Panc1 (cell line): ENCODE measurements around the gene SNX10. TPM values are rescaled to one million over a fixed set of nuclear protein-coding genes. Genes with fewer than 3 reads are reported as not detected.

Experiments
- ATAC-seq: fragments of 200-7000 bp; cut with Tn5 transposase; 2 replicates; pipeline ENCODE4 v1.9.1; 2020; ENCODE audit warnings: mild to moderate bottlenecking, moderate library complexity
- BruUV-seq: library from RNA; stranded (reverse); fragments of 400-500 nt; replicated peaks from 2 replicates; lab custom pipeline; 2021; lab: Mats Ljungman, UMichigan
- CTCF ChIA-PET: fragments of 300-600 bp; sonication (Branson Sonifier 250); formaldehyde crosslinking; loops from one replicate; lab custom pipeline; 2022; ENCODE audit warnings: antibody characterized with exemption; lab: Charles Lee
- POLR2A ChIA-PET: fragments of 300-600 bp; sonication (Branson Sonifier 250); formaldehyde crosslinking; loops from one replicate; lab custom pipeline; 2022; ENCODE audit warnings: antibody characterized with exemption; lab: Charles Lee
- DNase-seq: peaks from one replicate; pipeline ENCODE4 v3.0.0-alpha.2; 2010; ENCODE audit warnings: low read depth, low spot score
- H3K27ac ChIP-seq: 2 replicates; pipeline ENCODE4 v1.5.1; 2011; ENCODE audit warnings: mild to moderate bottlenecking, low read length, inconsistent platforms
- H3K27me3 ChIP-seq: fragments of 200-500 bp; sonication (Bioruptor generic); 2 replicates; pipeline ENCODE4 v1.6.0; 2014; ENCODE audit warnings: low read length, inconsistent platforms; ENCODE audit not compliant: control insufficient read depth, insufficient read depth
- H3K36me3 ChIP-seq: fragments of 200-500 bp; sonication (Bioruptor generic); 2 replicates; pipeline ENCODE4 v1.5.1; 2014; ENCODE audit warnings: inconsistent platforms, mild to moderate bottlenecking, low read length, moderate library complexity; ENCODE audit not compliant: control insufficient read depth, insufficient read depth
- H3K4me1 ChIP-seq: 2 replicates; pipeline ENCODE4 v1.5.1; 2011; ENCODE audit warnings: inconsistent platforms, mild to moderate bottlenecking, low read length, moderate library complexity; ENCODE audit not compliant: control insufficient read depth, insufficient read depth
- H3K4me3 ChIP-seq, 2 experiments: 2 replicates each; pipeline ENCODE4 v1.5.1; 2011 to 2012; ENCODE audit warnings: low read depth in 2 of 2, low read length in 2 of 2, mild to moderate bottlenecking in 2 of 2, inconsistent platforms in 1 of 2, moderate library complexity in 1 of 2
- H3K9me3 ChIP-seq: fragments of 200-500 bp; sonication (Bioruptor generic); 2 replicates; pipeline ENCODE4 v1.5.1; 2014; ENCODE audit warnings: low read depth, mild to moderate bottlenecking, inconsistent platforms, low read length, moderate library complexity; ENCODE audit not compliant: control insufficient read depth, insufficient read depth
- CTCF ChIP-seq: fragments of 450-650 bp; IDR thresholded peaks from 2 replicates; pipeline ENCODE4 v1.5.1; 2017; ENCODE audit warnings: mild to moderate bottlenecking
- POLR2AphosphoS5 ChIP-seq: IDR thresholded peaks from 2 replicates; pipeline ENCODE4 v1.6.1; 2012; ENCODE audit warnings: mild to moderate bottlenecking, low read depth, low read length, moderate library complexity
- REST ChIP-seq, 2 experiments: IDR thresholded peaks; 2 replicates each; pipeline ENCODE4 v1.6.1; 2011 to 2012; ENCODE audit warnings: low read depth in 2 of 2, control low read depth in 1 of 2, low read length in 1 of 2, mild to moderate bottlenecking in 1 of 2, moderate library complexity in 1 of 2; ENCODE audit not compliant: insufficient read depth in 1 of 2
- SIN3A ChIP-seq: IDR thresholded peaks from 2 replicates; pipeline ENCODE4 v1.6.1; 2012; ENCODE audit warnings: low read depth, mild to moderate bottlenecking, low read length, moderate library complexity, borderline replicate concordance; ENCODE audit not compliant: insufficient read depth
- TCF7L2 ChIP-seq: IDR thresholded peaks from 2 replicates; pipeline ENCODE4 v1.6.1; 2011; ENCODE audit warnings: mild to moderate bottlenecking, low read depth, low read length, inconsistent platforms
- in situ Hi-C: cut with HindIII; loops from 2 replicates; pipeline ENCODE4 v1.10.0; 2016; ENCODE audit warnings: low sequenced_read_pairs, low pct_unique_long_range_greater_than_20kb
- intact Hi-C: fragments of 100-400 bp; cut with micrococcal nuclease; formaldehyde crosslinking; loops from one replicate; pipeline ENCODE4 v1.10.0; 2022; ENCODE audit not compliant: unreplicated experiment
- total RNA-seq: library from RNA; stranded (reverse); gene quantifications from one replicate; pipeline ENCODE4 v1.2.1, GENCODE V29; 2021; ENCODE audit not compliant: unreplicated experiment

Gene SNX10
- total RNA-seq, 1 experiment from 2014 or later = 21.8 TPM

- Histone ChIP-seq H3K4me1 (no peaks in the 10 kb centered on the region; the same call in 1 of the 2 replicates), H3K27me3 (peaks cover 34% of the 10 kb centered on the region), H3K36me3 (peaks cover 2% of the 10 kb centered on the region; the same call in 1 of the 2 replicates), H3K4me3 (peak overlapping the region; percentile 53 to 55), H3K9me3 (no peaks in the 10 kb centered on the region), H3K27ac (no peak overlapping the region)
- intact Hi-C loops = loop anchor here (2.0 to 5.0 kb wide), 2 partner anchors 126 to 786 kb away; no protein-coding TSS in a partner anchor
- CTCF ChIA-PET = interaction anchor here (1.0 kb wide), 1 partner anchor 291 kb away, joined by 3 read pairs; no protein-coding TSS in a partner anchor
- BruUV-seq = no TSS peak
- POLR2A ChIA-PET = interaction anchor here (0.6 kb wide), 2 partner anchors 291 to 483 kb away, joined by 3 read pairs; no protein-coding TSS in a partner anchor
- DNase-seq (no peak), ATAC-seq (peak; percentile 81)
- TF ChIP-seq SIN3A (no peak), TCF7L2 (0 out of 2 replicates have a peak, but pooled peaks have one; percentile 24)
- in situ Hi-C loops = no loop called here
Observed at GRCh38 chr7:26376175-26376917, 84.7 kb downstream of the SNX10 start.

- Histone ChIP-seq H3K36me3 (no peaks in the 10 kb centered on the region; the same call in 1 of the 2 replicates), H3K4me1 (no peaks in the 10 kb centered on the region; the same call in 1 of the 2 replicates), H3K4me3 (no peak overlapping the region), H3K9me3 (no peaks in the 10 kb centered on the region), H3K27me3 (peaks cover 34% of the 10 kb centered on the region), H3K27ac (no peak overlapping the region)
- ATAC-seq (no peak), DNase-seq (no peak)
- CTCF ChIA-PET = interaction anchor here (0.7 to 0.9 kb wide), 7 partner anchors 13 to 322 kb away, joined by 3 to 5 read pairs (median 3); no protein-coding TSS in a partner anchor
- in situ Hi-C loops = no loop called here
- TF ChIP-seq POLR2AphosphoS5 (no peak), REST (IDR thresholded peaks at IDR 0.05; ENCODE audit: insufficient read depth in 1 of 2, low read depth in 2 of 2, low read length in 1 of 2) (no peak), CTCF (no peak), TCF7L2 (no peak), SIN3A (no peak)
- intact Hi-C loops = loop anchor here (5.0 kb wide), 1 partner anchor 784 kb away; no protein-coding TSS in a partner anchor
- BruUV-seq = no TSS peak
- POLR2A ChIA-PET = no interaction called here
Observed at GRCh38 chr7:26378016-26378415, 86.4 kb downstream of the SNX10 start.
